SK-N-MC (cell line): Measurements from ENCODE around the gene ARMC9.

Experiments
- EZH2 ChIP-seq: fragments of 200-600 bp; sonication (generic); IDR thresholded peaks from one replicate; pipeline ENCODE4 v1.6.1; 2017; ENCODE audit warnings: antibody characterized with exemption
- FOXP2 ChIP-seq: optimal IDR thresholded peaks from 2 replicates; pipeline ENCODE3; 2011; ENCODE audit warnings: mild to moderate bottlenecking, moderate library complexity; ENCODE audit not compliant: insufficient read depth; ENCODE audit errors: extremely low read length, control extremely low read depth
- POLR2AphosphoS5 ChIP-seq: IDR thresholded peaks from 2 replicates; pipeline ENCODE4 v1.6.1; 2012; ENCODE audit warnings: mild to moderate bottlenecking, low read depth, low read length, borderline replicate concordance

GRCh38 chr2:231294571-231295362 lies 96.3 kb downstream of the ARMC9 start:
- TF ChIP-seq EZH2 (no peak), POLR2AphosphoS5 (no peak), FOXP2 (no peak)
